ENCODE data around the gene ULK4. TPM values are rescaled to one million over a fixed set of nuclear protein-coding genes. Genes with fewer than 3 reads are reported as not detected.

ULK4 gene
- total RNA-seq, 1 experiment from 2014 or later, result 6.3 TPM

GRCh38 chr3:41477399-41478014 is 484.4 kb downstream of the ULK4 start:
- POLR2A ChIA-PET, result no interaction called here
- no peak for TF ChIP-seq ZFX (IDR thresholded peaks at IDR 0.05)
- RAD21 ChIA-PET (ENCODE audit: low non-redundant PET in 1 of 2, low total read pairs in 2 of 2, uncharacterized antibody in 2 of 2, unreplicated experiment in 2 of 2), result no interaction called here
- no peak overlapping the region for H3K27ac ChIP-seq (ENCODE audit: low read depth, low read length)
- H3K36me3 ChIP-seq (ENCODE audit: control insufficient read depth in 1 of 2, insufficient read depth in 2 of 2, low read length in 2 of 2), result no peaks in the 10 kb centered on the region
- no peaks in the 10 kb centered on the region for H3K27me3 ChIP-seq (ENCODE audit: insufficient read depth, low read length)
- H4K20me1 ChIP-seq (ENCODE audit: insufficient read depth), result no peaks in the 10 kb centered on the region
- H3K79me2 ChIP-seq (ENCODE audit: insufficient read depth, low read length), result no peaks in the 10 kb centered on the region
- DNase-seq (ENCODE audit: low read depth, low spot score), result no peak
- H3K9me3 ChIP-seq (ENCODE audit: control insufficient read depth in 1 of 2, insufficient read depth in 1 of 2, low read depth in 1 of 2, low read length in 2 of 2), result peaks cover 0 to 12% of the 10 kb centered on the region in 2 experiments; a peak in 2 of 4 replicates
- no peak overlapping the region for H3K9ac ChIP-seq (ENCODE audit: low read length)
- H3K4me1 ChIP-seq (ENCODE audit: control insufficient read depth in 1 of 2, insufficient read depth in 2 of 2, low read length in 2 of 2), result no peaks in the 10 kb centered on the region
- intact Hi-C loops (cut with micrococcal nuclease), result no loop called here
- no peak for ATAC-seq
- CTCF ChIA-PET, result no interaction called here
- H3K4me2 ChIP-seq (ENCODE audit: low read length), result no peak overlapping the region
- no peak overlapping the region for H2AFZ ChIP-seq (ENCODE audit: low read depth, low read length, poor library complexity, severe bottlenecking)
- H3K9me2 ChIP-seq (ENCODE audit: insufficient read depth), result no peaks in the 10 kb centered on the region
- H3K4me3 ChIP-seq (replicated peaks in 1 of 2; ENCODE audit: low read depth in 1 of 2, low read length in 2 of 2), result no peak overlapping the region
- no TSS peak for BruUV-seq (replicated peaks)

- BruUV-seq (replicated peaks), result no TSS peak
- no peak for TF ChIP-seq CEBPB (IDR thresholded peaks at IDR 0.05; ENCODE audit: low read depth)
- no peak for TF ChIP-seq REST (IDR thresholded peaks at IDR 0.05; ENCODE audit: low read depth)
- no peak for TF ChIP-seq SRF (IDR thresholded peaks at IDR 0.05; ENCODE audit: low read depth)
- no peak for TF ChIP-seq JUND (IDR thresholded peaks at IDR 0.05)
- TF ChIP-seq SIN3A (IDR thresholded peaks at IDR 0.05; ENCODE audit: low read depth), result no peak
- TF ChIP-seq ZBTB33 (IDR thresholded peaks at IDR 0.05; ENCODE audit: extremely low read depth, insufficient replicate concordance, low read length), result no peak
- TF ChIP-seq EZH2 (IDR thresholded peaks at IDR 0.05), result no peak
- TF ChIP-seq ZNF274 (IDR thresholded peaks at IDR 0.05; ENCODE audit: low read depth, low read length), result no peak
- no peak for TF ChIP-seq ATF3 (IDR thresholded peaks at IDR 0.05)
- TF ChIP-seq CBX3 (IDR thresholded peaks at IDR 0.05; ENCODE audit: low read depth), result no peak
- TF ChIP-seq TCF7L2 (IDR thresholded peaks at IDR 0.05; ENCODE audit: borderline replicate concordance, extremely low read depth, insufficient read depth, insufficient read length), result no peak
- TF ChIP-seq SP1 (IDR thresholded peaks at IDR 0.05; ENCODE audit: low read depth), result no peak
- no peak for TF ChIP-seq YY1 (IDR thresholded peaks at IDR 0.05; ENCODE audit: extremely low read depth, insufficient replicate concordance, low read depth, low read length)
- TF ChIP-seq FOSL1 (IDR thresholded peaks at IDR 0.05; ENCODE audit: low read depth), result no peak
- TF ChIP-seq POLR2AphosphoS5 (IDR thresholded peaks at IDR 0.05; ENCODE audit: low read depth, low read length), result no peak
- no peak for TF ChIP-seq EZH2phosphoT487 (IDR thresholded peaks at IDR 0.05; ENCODE audit: borderline replicate concordance)
Measured at GRCh38 chr3:41469083-41469482, 492.8 kb downstream of the ULK4 start.

More at GRCh38 chr3:41469083-41469482, 492.8 kb downstream of the ULK4 start:
- Histone ChIP-seq H3K4me1 (ENCODE audit: control insufficient read depth in 1 of 2, insufficient read depth in 2 of 2, low read length in 2 of 2) (no peaks in the 10 kb centered on the region), H3K9me2 (ENCODE audit: insufficient read depth) (no peaks in the 10 kb centered on the region), H2AFZ (ENCODE audit: low read depth, low read length, poor library complexity, severe bottlenecking) (no peak overlapping the region), H4K20me1 (ENCODE audit: insufficient read depth) (no peaks in the 10 kb centered on the region), H3K27ac (ENCODE audit: low read depth, low read length) (no peak overlapping the region), H3K9me3 (ENCODE audit: control insufficient read depth in 1 of 2, insufficient read depth in 1 of 2, low read depth in 1 of 2, low read length in 2 of 2) (peaks cover 0 to 9% of the 10 kb centered on the region in 2 experiments; a peak in 3 of 4 replicates), H3K4me3 (replicated peaks in 1 of 2; ENCODE audit: low read depth in 1 of 2, low read length in 2 of 2) (no peak overlapping the region), H3K79me2 (ENCODE audit: insufficient read depth, low read length) (no peaks in the 10 kb centered on the region), H3K9ac (ENCODE audit: low read length) (no peak overlapping the region), H3K27me3 (ENCODE audit: insufficient read depth, low read length) (no peaks in the 10 kb centered on the region), H3K36me3 (ENCODE audit: control insufficient read depth in 1 of 2, insufficient read depth in 2 of 2, low read length in 2 of 2) (no peaks in the 10 kb centered on the region), H3K4me2 (ENCODE audit: low read length) (no peak overlapping the region)
- ChIA-PET POLR2A (no interaction called here), CTCF (no interaction called here), RAD21 (ENCODE audit: low non-redundant PET in 1 of 2, low total read pairs in 2 of 2, uncharacterized antibody in 2 of 2, unreplicated experiment in 2 of 2) (no interaction called here)
- no peak for ATAC-seq
- intact Hi-C loops (cut with micrococcal nuclease), result no loop called here
- no peak for DNase-seq (ENCODE audit: low read depth, low spot score)
